GM12874 (cell line): Measurements from ENCODE around the gene RPS6KC1.

Source experiments
- TF ChIP-seq, protein P1 (sequence below): IDR thresholded peaks from 2 replicates; pipeline ENCODE4 v1.5.1; 2011; ENCODE audit warnings: low read depth, mild to moderate bottlenecking, control low read depth, low read length, moderate library complexity; ENCODE audit not compliant: insufficient read depth

The RPS6KC1 gene

DNA sequence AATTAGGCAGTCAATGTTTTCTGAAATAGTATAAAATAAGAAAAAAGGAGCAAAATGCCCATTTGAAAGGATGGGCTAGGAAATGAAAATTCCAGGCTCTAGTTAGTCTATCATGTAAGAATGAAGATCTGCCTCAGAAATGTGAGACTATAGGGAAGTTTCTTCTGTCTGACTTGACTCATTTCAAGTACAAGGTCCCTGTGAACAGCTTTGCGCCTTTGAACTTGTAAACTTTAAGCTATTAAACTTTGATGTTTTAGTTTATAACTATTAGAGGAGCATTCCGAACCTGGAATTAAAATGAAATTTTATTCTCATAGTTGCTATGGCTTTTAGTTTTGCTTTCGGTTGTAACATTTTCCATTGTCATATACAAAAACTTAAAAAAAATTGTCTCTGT is 199.4 kb downstream of the RPS6KC1 start:
- TF ChIP-seq, protein P1, sequence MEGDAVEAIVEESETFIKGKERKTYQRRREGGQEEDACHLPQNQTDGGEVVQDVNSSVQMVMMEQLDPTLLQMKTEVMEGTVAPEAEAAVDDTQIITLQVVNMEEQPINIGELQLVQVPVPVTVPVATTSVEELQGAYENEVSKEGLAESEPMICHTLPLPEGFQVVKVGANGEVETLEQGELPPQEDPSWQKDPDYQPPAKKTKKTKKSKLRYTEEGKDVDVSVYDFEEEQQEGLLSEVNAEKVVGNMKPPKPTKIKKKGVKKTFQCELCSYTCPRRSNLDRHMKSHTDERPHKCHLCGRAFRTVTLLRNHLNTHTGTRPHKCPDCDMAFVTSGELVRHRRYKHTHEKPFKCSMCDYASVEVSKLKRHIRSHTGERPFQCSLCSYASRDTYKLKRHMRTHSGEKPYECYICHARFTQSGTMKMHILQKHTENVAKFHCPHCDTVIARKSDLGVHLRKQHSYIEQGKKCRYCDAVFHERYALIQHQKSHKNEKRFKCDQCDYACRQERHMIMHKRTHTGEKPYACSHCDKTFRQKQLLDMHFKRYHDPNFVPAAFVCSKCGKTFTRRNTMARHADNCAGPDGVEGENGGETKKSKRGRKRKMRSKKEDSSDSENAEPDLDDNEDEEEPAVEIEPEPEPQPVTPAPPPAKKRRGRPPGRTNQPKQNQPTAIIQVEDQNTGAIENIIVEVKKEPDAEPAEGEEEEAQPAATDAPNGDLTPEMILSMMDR, result no peak

DNA sequence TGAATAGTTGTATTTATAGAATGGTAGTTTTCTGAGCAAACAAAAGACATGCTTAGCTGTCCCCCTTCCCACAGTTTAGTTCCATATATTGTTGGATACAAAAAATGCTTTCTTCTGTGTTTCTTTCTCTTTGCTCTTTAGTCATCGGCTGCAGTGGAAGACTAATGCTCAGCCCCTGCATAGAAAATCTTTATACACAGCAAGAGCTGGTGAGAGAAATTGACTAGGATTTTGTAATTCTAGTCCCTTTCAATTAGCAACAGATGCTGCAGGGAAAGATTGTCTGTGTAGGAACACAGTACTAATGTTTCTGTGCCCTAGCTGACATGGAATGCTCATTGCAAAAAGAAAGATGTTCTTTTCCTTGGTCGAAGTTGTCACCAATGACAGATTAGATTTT is 200.9 kb downstream of the RPS6KC1 start:
- TF ChIP-seq, protein P1, result no peak

DNA sequence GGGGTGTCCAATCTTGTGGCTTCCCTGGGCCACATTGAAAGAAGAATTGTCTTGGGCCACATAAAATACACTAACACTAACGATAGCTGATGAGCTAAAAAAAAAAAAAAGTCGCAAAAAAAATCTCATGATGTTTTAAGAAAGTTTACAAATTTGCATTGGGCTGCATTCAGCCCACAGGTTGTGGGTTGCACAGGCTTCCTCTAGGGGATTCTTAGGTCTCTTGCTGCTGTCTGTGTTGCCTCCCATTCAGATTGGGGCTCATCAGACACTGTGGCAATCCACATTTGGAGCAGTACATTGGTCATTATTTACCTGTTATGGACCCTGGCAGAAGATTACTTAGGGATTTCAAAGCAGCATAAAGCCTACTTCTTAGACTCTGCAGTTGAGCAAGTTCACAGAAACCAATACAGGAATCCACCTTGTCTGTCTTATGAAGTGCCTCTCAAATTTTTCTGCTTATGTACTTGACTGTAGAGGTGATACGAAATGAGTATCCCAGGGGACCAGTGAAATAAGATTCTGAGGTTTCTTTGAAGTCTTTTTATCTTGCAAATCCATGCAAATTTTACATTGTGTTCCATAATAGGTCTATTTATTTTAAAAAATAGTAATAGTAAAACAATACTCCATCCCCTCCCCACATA is 205.5 kb downstream of the RPS6KC1 start:
- TF ChIP-seq, protein P1, result no peak

DNA sequence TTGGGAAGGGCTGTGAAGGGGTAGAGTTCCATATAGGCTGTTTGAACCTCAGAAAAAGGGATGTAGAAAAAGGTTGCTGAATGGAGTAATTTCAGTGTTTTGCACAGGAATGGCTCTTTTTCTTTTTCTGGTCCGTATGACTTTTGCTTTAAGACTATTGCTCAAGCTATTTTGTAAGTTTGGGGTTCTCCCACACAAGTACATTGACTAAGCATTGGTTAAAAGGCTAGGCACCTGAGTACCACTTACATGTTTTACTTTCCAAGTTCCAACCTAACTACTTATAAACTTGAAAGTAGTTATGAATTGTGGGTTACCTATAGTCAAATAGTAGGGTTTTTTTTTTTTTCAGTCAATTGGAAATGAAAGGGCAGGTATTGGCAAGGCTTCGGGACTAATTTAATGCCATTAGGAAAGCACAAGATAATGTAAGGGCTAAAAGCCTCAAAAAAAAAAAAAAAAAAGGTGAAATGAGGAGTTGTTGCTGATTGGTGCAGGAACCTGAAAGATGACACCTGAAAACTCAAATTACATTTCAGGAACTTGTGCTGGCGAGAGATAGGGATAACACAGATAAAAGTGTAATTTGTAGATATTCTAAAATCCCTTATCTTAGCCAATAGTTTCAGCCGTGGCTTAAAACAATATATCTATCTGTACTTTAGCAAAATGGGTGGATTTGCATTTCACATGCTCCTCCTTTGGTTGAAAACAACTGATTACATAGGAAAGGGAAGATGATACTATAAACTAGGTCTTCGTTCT is 209.5 kb downstream of the RPS6KC1 start:
- TF ChIP-seq, protein P1, result no peak

DNA sequence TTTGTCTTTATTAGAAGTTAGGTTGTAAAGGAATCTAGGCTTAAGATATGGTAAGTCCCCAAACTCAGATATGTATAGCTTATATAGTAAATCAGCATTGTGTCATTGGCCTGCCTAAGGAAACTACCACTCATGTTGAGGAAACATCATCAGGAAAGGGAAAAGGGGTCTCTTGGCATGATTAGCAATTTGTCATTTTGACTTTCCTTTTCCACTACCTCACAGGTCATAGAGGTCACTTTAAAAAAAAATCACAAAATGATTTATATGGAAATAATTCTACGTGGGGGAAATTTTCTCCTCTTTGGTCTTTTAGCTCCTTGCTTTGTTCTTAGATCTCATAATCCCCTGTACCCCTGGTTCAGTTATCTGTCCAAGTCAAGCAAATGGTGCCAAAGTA is 213.5 kb downstream of the RPS6KC1 start:
- TF ChIP-seq, protein P1, result no peak

DNA sequence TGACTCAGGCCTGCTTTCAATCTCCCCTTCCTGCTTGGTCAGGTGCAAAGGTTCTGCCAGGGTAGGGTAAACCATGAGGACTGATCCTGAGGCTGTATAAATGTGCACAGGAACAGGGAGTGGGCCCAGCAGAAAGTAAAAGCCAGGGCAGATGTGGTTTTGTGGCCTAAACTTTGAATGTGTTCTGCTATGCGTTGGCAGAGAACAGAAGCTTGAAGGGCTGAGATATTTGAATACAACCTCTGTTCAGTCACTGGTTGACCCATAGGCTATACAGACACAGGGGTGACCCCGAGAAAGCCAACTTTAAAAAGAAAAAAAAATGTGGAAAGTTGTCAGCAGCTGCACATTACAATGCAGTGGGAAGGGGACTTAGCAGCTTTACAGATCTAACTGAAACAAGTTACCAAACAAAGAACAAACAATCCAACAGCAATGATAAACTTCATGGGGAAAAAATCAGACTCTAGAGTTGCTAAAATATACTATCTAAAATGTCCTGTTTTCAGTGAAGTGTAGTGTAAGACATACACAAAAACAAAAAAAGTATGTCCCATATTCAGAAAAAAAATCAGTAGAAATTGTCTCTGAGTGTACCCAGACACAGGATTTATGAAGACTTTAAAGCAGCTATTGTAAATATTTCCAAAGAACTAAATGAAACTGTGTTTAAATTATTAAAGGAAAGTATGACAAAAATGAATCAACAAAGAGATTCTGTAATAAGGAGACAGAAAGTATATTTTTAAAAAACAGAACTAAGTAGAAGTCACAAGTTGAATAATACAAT is 216.1 kb downstream of the RPS6KC1 start:
- TF ChIP-seq, protein P1, result no peak

DNA sequence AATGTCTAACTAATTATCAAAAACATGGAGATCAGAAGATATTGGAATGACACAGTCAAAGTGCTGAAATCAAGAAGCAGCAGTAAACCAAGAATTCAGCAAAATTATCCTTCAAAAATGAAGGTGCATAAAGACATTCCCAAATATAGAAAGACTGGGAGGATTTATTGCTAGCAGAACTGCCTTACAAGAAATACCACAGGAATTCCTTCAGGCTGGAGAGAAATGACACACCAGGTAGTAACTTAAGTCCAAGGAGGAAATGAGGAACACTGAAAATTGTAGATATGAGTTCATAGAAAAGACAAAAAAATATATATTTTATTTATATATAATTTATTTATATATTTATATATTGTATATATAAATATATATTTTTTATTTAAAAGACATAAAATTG is 217.2 kb downstream of the RPS6KC1 start:
- TF ChIP-seq, protein P1, result no peak
